Stimulated activated CD4-positive, alpha-beta T cell treated with anti-CD3 and anti-CD28 coated beads, Interleukin-12 subunit alpha, Interleukin-12 subunit beta, amount 100 ng/mL, for 48 hours (primary cell): ENCODE data around the gene NFAM1.

Experiments used
- DNase-seq, 3 donors: peaks; one replicate each; pipeline ENCODE4 v3.0.0-alpha.2; 2020; ENCODE audit warnings: low read depth in 2 of 3, low spot score in 1 of 3

The NFAM1 gene

GRCh38 chr22:42384506-42384905 is 47.7 kb downstream of the NFAM1 start:
- no peak for DNase-seq

- no peak for DNase-seq
Measured at GRCh38 chr22:42383851-42384417, 48.3 kb downstream of the NFAM1 start.

GRCh38 chr22:42383287-42383686 is 48.9 kb downstream of the NFAM1 start:
- no peak for DNase-seq

GRCh38 chr22:42380769-42381551 is 51.2 kb downstream of the NFAM1 start:
- DNase-seq: no peak

- DNase-seq: no peak
Measured at GRCh38 chr22:42379966-42380537, 52.2 kb downstream of the NFAM1 start.

GRCh38 chr22:42376711-42377554 is 55.3 kb downstream of the NFAM1 start:
- DNase-seq: no peak

DNA sequence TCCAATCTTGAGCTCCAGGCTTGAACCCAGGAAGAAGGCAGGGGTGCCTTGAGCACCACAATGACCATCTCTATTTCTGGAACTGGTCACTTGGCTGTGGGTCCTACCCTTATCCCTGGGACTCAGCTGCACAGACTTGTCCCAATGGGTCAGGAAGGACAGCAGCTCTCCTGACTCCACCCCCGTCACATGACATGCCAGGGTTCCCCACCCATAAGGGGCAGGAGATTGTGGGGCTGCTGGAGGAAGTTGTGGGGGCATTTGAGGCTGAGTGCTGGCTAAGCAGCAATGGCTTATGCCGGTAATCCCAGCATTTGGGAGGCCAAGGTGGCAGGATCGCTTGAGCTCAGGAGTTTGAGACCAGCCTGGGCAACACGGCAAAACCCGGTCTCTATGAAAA is 56.2 kb downstream of the NFAM1 start:
- DNase-seq: no peak

GRCh38 chr22:42372976-42373375 is 59.2 kb downstream of the NFAM1 start:
- DNase-seq: no peak

- DNase-seq: no peak
Measured at GRCh38 chr22:42371501-42371900, 60.7 kb downstream of the NFAM1 start.

DNA sequence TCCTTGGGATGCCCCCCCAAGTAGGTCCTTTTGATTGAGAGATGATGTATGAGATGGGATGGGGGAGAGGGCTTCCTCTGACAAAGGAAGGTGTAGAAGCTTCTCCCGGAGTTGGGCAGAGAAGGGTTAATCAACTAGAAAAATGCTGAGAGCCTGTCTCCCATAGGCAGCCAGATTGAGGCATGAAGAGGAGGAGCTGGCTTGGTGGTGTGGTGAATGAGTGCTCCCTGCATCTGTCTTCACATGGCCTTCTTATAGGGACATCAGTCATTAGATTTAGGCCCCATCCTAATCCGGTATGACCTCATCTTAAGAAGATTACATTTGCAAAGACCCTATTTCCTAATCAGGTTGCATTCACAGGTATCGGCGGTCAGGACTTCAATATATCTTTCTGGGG is 61.1 kb downstream of the NFAM1 start:
- DNase-seq: no peak

GRCh38 chr22:42369250-42370041 is 62.8 kb downstream of the NFAM1 start:
- DNase-seq: peak; percentile 69 to 78 (median 78)

DNA sequence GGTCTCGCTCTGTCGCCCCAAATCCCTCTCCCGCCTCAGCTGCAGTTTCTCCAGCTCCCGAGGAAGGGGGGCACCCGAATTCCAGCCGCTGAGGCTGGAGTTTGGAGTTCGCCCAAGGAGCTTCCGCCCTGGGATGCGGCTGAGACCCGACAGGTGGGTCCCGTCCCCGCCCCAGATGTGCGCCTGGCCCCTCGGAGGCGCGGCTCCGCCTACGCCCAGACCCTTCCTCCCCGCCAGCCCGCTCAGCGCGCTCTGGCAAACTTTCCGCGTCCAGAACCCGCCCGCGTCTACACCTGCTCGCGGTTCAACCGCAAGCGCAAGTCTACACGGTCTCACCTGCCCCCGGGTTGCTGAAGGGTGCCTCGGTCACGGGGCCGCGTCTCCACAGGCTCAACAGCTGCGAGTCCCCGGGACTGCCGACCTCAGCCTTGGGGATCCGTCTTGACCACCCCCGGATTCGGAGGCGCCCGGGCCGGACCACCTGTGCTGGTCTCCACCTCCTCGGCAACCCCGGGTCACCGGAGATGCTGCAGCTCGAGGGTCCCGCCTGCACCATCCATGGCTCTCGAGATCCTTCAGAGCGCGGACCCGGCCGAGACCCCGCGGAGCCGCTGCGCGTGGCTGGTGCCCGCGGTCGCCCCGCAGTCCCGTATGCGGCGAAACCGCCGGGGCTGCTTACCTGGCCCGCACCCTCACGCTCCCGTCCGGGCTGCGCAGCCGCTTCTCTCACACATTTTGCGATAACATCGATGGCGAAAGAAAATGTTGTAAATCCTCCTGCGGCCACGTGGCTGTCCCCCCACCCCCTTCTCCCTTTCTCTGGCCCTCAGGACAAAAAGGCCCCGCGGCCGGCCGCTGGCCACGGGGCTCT is 63.6 kb downstream of the NFAM1 start:
- no peak for DNase-seq

DNA sequence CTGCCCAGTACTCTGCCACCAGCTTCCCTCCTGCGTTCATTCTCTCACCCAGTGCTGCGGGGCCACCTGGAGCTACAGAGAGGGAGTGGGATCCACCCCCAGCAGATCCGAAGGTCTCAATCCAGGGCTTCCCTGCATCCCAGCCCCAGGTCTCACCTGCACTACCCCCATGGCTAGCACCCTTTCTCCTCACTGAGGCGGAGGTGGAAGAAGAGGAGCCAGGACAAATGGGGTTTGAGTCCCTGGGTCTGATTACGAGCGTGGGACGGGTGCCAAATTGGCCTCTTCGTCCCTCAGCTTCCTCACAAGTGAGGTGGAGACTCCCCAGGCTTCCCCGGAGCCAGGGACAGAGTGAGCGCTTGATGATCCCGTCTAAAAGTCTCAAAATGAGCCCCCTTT is 64.2 kb downstream of the NFAM1 start:
- no peak for DNase-seq

DNA sequence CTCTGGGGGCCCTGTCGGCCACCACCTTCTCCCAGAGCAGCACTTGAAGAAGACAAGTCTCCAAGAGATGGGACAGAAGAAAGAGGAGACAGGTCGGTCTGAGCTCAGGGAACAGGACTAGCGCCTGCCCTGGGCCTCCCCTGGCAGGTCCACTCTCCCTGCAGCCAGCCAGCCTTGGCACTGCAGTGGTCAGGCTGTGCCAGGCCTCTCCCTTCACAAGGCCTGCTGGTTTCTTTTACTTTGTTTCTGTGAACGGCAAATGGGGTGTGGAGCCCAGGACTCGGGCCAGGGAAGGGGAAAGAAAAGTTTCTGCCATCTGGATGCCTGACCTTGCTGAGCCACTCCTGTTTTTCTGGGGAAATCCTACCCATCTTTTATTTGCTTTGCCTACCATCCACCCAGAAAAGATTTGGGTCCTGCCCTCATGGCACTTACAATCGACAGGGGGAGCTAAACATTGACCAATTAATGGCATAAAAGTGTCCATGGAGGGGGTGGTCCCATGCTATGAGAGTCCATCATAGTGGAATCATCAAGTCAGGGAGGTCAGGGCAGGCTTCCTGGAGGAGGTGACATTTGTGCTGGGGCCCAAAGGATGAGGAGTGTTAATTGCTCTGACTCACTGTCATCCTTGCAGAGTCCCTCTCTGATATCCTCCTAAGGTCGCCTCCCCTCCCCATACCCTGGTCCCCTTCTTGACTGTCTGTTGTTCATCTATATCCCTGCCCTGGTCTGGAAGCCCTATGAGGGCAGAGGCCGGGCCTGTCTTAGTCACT is 65.2 kb downstream of the NFAM1 start:
- DNase-seq: no peak

GRCh38 chr22:42365942-42366695 is 66.1 kb downstream of the NFAM1 start:
- DNase-seq: no peak

DNA sequence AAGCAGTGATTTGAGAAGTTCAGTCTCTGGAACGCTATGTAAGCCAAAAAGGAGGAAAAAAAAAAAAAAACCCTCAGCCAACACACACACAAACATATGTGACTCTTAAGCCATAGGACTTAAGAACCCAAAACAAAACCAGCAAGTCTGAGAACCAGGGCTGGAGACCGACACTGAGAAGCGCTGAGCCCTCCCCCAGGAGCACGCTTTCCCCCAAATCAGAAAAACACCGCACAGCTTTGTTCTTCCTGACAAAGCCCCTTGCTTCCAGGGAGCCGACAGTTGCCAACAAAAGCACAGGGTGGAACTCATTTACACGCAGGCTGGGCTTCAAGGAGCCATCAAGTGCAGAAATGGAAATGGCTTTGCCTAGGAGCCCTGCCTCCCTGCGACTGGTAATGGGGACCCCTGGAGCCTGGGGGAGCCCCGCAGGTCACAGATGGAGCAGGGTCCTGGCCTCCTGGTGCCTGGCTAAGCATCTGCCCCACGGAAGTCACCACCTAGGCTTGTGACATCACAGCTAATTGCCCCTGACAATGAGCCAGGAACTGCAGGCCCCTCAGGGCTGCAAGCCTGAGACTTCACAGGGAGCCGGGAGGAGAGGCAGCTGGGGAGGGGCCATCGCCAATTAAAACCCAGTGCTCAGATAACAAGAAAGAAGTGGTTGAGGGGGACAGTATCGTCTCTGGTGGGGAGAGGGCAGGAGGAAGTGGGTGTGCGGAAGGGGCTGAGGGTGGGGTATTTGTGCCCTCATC is 66.9 kb downstream of the NFAM1 start:
- DNase-seq: no peak

- DNase-seq: no peak
Measured at GRCh38 chr22:42364604-42365110, 67.5 kb downstream of the NFAM1 start.

DNA sequence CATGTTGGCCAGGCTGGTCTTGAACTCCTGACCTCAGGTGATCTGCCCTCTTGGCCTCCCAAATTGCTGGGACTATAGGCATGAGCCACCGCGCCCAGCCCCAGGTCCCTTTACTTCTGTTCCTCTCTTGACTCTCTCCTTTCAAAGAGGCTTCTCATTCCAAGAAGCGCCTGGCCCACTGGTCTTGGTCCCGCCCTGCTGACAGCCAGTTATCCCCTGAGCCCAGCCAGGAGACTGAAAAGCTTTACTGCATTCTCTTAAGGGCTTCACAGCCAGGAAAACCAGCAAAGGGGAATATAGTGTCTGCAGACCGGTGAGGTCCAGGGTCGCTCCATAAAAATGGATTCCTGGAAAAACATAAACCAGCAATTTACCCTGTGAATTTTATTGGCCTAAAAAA is 68.3 kb downstream of the NFAM1 start:
- DNase-seq: no peak
